Epithelial cell of proximal tubule (primary cell): ENCODE data around the gene SHLD1. TPM values are rescaled to one million over a fixed set of nuclear protein-coding genes. Genes with fewer than 3 reads are reported as not detected.

Source experiments
- DNase-seq: peaks from one replicate; pipeline ENCODE4 v3.0.0-alpha.2; 2011; ENCODE audit warnings: low read depth
- H3K4me3 ChIP-seq: 2 replicates; pipeline ENCODE4 v1.5.1; 2011; ENCODE audit warnings: low read depth, mild to moderate bottlenecking, low read length
- total RNA-seq: library from RNA; depleted of rRNA; stranded (reverse); fragments of >200 nt; gene quantifications from 2 replicates; pipeline ENCODE4 v1.2.3, GENCODE V29; 2015
- TF ChIP-seq, protein P1 (sequence below): conservative IDR thresholded peaks from 2 replicates; pipeline ENCODE4 v1.5.1; 2012; ENCODE audit warnings: low read depth, mild to moderate bottlenecking, low read length

The SHLD1 gene
- total RNA-seq, 1 donor from 2014 or later = 1.3 TPM

DNA sequence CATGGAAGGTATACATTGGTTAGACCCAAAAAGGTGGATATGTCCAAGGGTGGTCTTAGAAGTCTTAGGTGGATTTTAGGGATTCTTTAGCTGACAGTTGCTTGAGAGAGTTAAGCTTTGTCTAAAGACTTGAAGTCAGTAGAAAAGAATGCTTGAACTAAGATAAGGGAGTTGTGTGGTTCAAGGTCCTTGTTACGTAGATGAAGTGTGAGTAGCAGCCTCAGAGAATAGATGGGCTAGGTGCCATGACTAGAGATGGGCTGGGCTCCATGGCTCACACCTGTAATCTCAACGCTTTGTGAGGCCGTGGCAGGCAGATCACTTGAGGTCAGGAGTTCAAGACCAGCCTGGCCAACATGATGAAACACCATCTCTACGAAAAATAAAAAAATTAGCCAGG is 1.7 kb downstream of the SHLD1 start:
- TF ChIP-seq, protein P1, sequence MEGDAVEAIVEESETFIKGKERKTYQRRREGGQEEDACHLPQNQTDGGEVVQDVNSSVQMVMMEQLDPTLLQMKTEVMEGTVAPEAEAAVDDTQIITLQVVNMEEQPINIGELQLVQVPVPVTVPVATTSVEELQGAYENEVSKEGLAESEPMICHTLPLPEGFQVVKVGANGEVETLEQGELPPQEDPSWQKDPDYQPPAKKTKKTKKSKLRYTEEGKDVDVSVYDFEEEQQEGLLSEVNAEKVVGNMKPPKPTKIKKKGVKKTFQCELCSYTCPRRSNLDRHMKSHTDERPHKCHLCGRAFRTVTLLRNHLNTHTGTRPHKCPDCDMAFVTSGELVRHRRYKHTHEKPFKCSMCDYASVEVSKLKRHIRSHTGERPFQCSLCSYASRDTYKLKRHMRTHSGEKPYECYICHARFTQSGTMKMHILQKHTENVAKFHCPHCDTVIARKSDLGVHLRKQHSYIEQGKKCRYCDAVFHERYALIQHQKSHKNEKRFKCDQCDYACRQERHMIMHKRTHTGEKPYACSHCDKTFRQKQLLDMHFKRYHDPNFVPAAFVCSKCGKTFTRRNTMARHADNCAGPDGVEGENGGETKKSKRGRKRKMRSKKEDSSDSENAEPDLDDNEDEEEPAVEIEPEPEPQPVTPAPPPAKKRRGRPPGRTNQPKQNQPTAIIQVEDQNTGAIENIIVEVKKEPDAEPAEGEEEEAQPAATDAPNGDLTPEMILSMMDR = no peak
- H3K4me3 ChIP-seq = no peak overlapping the region
- DNase-seq = no peak

DNA sequence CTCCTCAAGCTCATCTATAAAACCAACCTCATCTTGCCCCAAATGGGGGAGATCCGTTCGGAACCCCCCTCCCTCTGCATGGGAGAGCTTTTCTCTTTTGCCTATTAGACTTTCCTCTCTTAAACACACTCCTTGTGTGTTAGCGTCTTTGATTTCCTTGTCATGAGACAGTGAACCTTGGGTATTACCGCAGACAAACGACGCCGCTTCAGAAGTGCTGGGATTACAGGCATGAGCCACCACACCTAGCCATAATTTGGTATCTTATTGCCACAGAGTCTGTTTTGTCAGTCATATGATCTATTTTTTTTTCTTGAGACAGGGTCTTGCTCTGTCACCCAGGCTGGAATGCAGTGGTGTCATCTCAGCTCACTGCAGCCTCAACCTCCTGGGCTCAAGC is 3.6 kb downstream of the SHLD1 start:
- H3K4me3 ChIP-seq = no peak overlapping the region
- TF ChIP-seq, protein P1 = no peak
- DNase-seq = no peak

DNA sequence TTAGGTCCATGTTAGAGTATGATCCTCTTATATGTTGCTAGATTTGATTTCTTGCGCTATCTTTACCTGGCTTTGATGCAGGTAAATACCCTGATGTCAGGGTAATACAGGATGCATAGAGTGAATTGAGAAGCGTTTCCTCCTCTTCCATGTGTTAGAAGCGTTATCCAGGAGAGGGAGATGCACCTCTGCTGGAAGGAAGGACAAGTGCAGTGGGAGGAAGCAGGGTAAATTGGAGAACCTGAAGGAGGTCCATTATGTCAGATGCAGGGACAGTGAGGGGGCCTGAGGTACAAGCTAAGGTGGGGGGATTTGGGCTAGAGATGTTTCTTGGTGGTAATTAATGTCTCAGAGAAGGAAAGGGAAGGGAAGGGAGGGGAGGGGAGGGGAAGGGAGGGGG is 7.7 kb downstream of the SHLD1 start:
- TF ChIP-seq, protein P1 = no peak
- no peak for DNase-seq
- no peak overlapping the region for H3K4me3 ChIP-seq

DNA sequence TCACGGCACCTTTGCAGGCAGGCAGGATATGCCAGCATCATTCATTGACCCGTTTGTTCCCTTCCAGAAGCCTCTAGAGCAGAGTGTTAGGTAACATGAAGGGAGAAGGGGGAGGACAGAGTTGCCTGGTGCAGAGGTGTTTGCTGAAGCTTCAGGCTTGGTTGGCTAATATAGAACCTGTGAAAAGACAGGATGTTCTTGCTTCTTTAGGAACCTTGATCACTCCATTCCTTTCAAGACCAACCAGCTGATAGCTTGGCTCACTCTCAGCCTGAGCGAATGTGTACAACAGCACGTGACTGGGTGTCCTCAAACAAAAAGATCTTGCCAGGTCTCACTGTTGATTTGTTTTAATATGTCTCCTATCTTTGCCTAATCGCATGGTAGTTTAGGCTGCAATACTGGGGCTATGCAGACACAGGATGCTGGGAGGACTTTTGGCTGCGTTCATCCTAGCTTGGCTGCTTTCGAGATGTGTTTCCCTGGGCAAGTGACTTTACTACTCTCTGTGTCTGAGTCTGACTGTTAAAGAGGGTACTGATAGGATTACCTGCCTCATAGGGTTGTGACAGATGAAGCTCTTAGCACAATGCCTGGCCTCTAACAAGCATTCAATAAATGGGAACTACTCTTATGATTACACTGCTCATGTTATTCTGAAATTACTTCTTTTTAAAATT is 16.0 kb downstream of the SHLD1 start:
- TF ChIP-seq, protein P1 = no peak
- no peak for DNase-seq
- H3K4me3 ChIP-seq = no peak overlapping the region

- TF ChIP-seq, protein P1 = no peak
- H3K4me3 ChIP-seq = no peak overlapping the region
- DNase-seq = no peak
Measured at GRCh38 chr20:5767493-5768098, 17.4 kb downstream of the SHLD1 start.

- TF ChIP-seq, protein P1 = no peak
- DNase-seq = no peak
- no peak overlapping the region for H3K4me3 ChIP-seq
Measured at GRCh38 chr20:5770231-5770986, 20.2 kb downstream of the SHLD1 start.
